ENCODE results near the gene SNX15.

DNA sequence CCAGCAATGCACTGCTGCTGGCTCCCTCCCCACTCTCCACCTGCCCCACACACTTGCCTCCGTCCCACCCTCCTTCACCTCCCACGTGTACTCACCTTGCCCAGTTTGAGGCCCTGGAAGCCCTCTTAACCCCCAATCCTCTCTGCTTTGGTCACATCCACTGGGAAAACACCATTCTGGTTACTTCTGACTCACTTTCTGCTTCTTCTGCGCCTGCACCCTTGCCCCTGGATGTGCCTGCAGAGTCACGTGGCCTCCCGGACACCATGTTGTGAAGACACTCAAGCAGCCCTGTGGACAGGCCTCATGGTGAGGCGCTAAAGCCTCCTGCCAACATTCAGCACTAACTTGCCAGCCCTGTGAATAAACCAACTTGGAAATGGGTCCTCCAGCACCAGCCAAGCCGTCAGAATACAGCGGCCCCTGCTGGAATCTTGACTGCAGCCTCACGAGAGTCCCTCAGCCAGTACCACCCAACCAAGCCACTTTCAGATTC is 33.7 kb downstream of the SNX15 start:
- TF ChIP-seq POLR2A (IDR thresholded peaks at IDR 0.05; ENCODE audit: low read length) (no peak), GATA1 (IDR thresholded peaks at IDR 0.05; ENCODE audit: low read depth, low read length) (no peak)
